Thyroid gland (tissue), 4 donors: ENCODE measurements around the gene TMEM255B. TPM values are rescaled to one million over a fixed set of nuclear protein-coding genes. Genes with fewer than 3 reads are reported as not detected.
A peak's percentile ranks its signal among the peaks of the same experiment; 100 is the strongest.

Experiments
- DNase-seq, 2 donors: peaks; one replicate each; pipeline ENCODE4 v3.0.0-alpha.2; 2019
- H3K27ac ChIP-seq, 3 donors: fragments of 200-600 bp; sonication (generic); 1 replicate in 2 of 3; 2 replicates in 1 of 3; pipeline ENCODE4 v1.5.1; 2016 to 2019; ENCODE audit warnings: mild to moderate bottlenecking in 1 of 3, moderate library complexity in 1 of 3
- H3K27me3 ChIP-seq: fragments of 200-600 bp; sonication (generic); one replicate; pipeline ENCODE4 v1.5.1; 2019
- H3K36me3 ChIP-seq, 2 donors: fragments of 200-600 bp; sonication (generic); one replicate each; pipeline ENCODE4 v1.5.1; 2016 to 2019
- H3K4me1 ChIP-seq, 2 donors: fragments of 200-600 bp; sonication (generic); one replicate each; pipeline ENCODE4 v1.5.1; 2017 to 2019
- H3K4me3 ChIP-seq, 3 donors: fragments of 200-600 bp; sonication (generic); replicated peaks in 1 of 3; 1 replicate in 2 of 3; 2 replicates in 1 of 3; pipeline ENCODE4 v1.5.1; 2016; ENCODE audit warnings: mild to moderate bottlenecking in 1 of 3
- H3K9me3 ChIP-seq: fragments of 200-600 bp; sonication (generic); one replicate; pipeline ENCODE4 v1.5.1; 2017
- POLR2A ChIP-seq, 2 donors: fragments of 450-650 bp; IDR thresholded peaks; one replicate each; pipeline ENCODE4 v1.6.1; 2017; ENCODE audit warnings: antibody characterized with exemption in 2 of 2, mild to moderate bottlenecking in 2 of 2, moderate library complexity in 1 of 2
- WGBS, 2 donors: methylation state at CpG; one replicate each; pipeline ENCODE4 v1.1.5; 2017; 5-methylcytosine and 5-hydroxymethylcytosine counted together
- intact Hi-C: fragments of 100-400 bp; cut with DNase I; formaldehyde crosslinking; loops from one replicate; pipeline ENCODE4 v1.15.1; 2023
- total RNA-seq, 4 donors: library from RNA; depleted of rRNA; stranded (reverse); fragments of >200 nt; gene quantifications; one replicate each; pipeline ENCODE4 v1.2.3, GENCODE V29; 2016
- TF ChIP-seq, protein P1 (sequence below), 6 experiments: fragments of 200-600 bp in 3 of 6; fragments of 450-650 bp in 3 of 6; sonication (generic) in 3 of 6; IDR thresholded peaks; one replicate each; pipeline ENCODE4 v1.5.1; 2016 to 2019; ENCODE audit warnings: antibody characterized with exemption in 6 of 6, mild to moderate bottlenecking in 2 of 6, inconsistent platforms in 1 of 6, moderate library complexity in 1 of 6

Gene TMEM255B
- total RNA-seq, 4 donors from 2014 or later, result 6.1 to 9.2 (median 8.3) TPM

DNA sequence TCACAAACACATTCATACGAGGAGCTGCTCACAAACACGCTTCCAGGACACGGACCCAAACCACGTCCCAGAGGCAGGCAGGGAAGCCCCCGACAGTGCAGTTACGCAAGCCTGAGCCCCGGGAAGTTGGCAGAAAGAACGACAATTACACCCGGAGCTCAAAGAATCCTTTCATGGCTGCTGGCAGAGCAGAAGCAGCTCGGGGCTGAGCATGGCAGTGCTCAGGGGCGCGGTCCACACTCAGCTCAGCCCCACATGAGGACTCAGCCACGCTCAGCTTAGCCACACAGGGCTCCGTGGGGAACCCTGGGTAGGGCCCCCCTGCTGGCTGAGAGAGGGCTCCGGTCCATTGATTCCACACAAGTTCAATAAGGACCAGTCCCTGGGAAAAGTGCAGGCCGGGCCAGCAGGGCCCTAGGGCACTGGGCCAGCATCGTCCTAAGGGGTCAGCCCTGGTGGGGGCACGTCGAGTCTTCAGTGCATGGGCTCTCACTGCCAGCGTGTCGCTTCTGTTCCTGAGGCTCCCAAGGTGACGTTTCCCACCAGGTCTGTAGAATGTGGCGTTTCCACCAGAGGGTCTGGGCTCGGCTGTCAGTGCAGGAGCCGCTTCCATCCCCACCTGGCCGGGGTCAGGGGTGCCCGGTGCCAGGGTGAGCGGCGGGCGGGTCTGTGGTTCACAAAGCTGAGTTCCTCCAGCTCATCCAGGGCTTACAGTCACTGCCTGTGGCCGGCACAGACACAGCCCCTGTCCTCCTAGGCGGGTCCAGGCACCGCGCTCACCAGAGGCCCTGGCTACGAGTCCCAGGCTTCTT, 81.7 kb downstream of the TMEM255B start:
- Histone ChIP-seq H3K27me3 (no peaks in the 10 kb centered on the region), H3K9me3 (no peaks in the 10 kb centered on the region), H3K4me1 (peaks cover 43 to 49% of the 10 kb centered on the region in 2 donors), H3K36me3 (peaks cover 0 to 4% of the 10 kb centered on the region in 2 donors), H3K4me3 (no peak overlapping the region), H3K27ac (peak overlapping the region; percentile 41 to 61 (median 60))
- 61 to 73% methylated on average over 20 to 24 of the region's 35 CpGs for WGBS, 2 donors
- DNase-seq, result peak; percentile 61 to 64
- TF ChIP-seq POLR2A (IDR thresholded peaks at IDR 0.05), result no peak
- TF ChIP-seq, protein P1, sequence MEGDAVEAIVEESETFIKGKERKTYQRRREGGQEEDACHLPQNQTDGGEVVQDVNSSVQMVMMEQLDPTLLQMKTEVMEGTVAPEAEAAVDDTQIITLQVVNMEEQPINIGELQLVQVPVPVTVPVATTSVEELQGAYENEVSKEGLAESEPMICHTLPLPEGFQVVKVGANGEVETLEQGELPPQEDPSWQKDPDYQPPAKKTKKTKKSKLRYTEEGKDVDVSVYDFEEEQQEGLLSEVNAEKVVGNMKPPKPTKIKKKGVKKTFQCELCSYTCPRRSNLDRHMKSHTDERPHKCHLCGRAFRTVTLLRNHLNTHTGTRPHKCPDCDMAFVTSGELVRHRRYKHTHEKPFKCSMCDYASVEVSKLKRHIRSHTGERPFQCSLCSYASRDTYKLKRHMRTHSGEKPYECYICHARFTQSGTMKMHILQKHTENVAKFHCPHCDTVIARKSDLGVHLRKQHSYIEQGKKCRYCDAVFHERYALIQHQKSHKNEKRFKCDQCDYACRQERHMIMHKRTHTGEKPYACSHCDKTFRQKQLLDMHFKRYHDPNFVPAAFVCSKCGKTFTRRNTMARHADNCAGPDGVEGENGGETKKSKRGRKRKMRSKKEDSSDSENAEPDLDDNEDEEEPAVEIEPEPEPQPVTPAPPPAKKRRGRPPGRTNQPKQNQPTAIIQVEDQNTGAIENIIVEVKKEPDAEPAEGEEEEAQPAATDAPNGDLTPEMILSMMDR (IDR thresholded peaks at IDR 0.05), result no peak
- intact Hi-C loops, result no loop called here

DNA sequence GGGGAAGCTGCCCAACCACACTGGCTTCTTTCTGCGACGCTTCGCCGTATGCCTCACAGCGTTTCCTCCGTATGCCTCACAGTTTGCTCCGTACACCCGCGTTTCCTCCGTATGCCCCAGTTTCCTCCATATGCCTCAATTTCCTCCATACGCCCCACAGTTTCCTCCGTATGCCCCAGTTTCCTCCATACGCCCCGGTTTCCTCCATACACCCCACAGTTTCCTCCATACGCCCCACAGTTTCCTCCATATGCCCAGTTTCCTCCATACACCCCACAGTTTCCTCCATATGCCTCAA, 82.3 kb downstream of the TMEM255B start:
- WGBS, 2 donors, result 77 to 85% methylated on average over 15 of the region's 15 CpGs
- DNase-seq, result no peak
- no peak for TF ChIP-seq POLR2A (IDR thresholded peaks at IDR 0.05)
- TF ChIP-seq, protein P1 (IDR thresholded peaks at IDR 0.05), result no peak
- Histone ChIP-seq H3K9me3 (no peaks in the 10 kb centered on the region), H3K36me3 (peaks cover 0 to 4% of the 10 kb centered on the region in 2 donors), H3K27me3 (no peaks in the 10 kb centered on the region), H3K4me1 (peaks cover 43 to 49% of the 10 kb centered on the region in 2 donors), H3K4me3 (no peak overlapping the region), H3K27ac (no peak overlapping the region)
- intact Hi-C loops, result no loop called here

DNA sequence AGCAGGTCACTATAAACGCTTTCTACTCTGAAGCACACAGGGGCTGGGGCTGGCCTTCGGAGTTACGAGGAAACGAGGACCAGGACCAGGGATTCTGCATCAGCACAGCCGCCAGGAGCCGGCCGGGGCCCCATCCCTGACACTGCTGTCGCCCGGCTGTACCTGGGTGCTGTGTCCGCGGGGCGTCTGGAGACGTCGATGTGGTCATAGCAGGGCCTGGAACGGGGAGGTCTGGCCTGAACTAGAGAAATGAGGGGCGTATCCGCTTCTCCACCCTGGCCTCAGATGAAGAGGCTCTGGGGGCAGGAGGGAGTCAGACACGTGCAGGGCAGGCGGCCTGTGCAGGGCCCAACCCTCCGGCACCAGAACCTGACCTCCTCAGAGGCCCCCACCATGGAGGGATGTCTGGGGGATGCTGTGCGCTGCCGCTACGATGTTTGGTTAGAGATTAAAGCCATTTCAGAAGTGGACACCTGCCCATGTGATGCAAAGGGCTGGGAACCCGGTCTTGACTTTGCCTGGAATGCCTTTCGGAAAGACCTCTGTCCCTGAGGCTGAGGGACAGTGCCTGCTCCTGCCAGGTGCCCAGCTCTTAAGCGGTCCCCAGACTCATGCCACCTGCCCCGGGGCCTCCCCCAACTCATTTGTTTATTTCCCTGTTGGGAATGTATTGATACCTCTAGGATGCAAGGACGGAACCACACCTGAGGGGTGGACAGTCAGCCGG, 83.5 kb downstream of the TMEM255B start:
- Histone ChIP-seq H3K9me3 (no peaks in the 10 kb centered on the region), H3K27ac (no peak overlapping the region), H3K36me3 (peaks cover 0 to 4% of the 10 kb centered on the region in 2 donors), H3K27me3 (no peaks in the 10 kb centered on the region), H3K4me1 (peaks cover 36 to 41% of the 10 kb centered on the region in 2 donors), H3K4me3 (no peak overlapping the region)
- DNase-seq, result no peak
- 92 to 96% methylated on average over 23 to 29 of the region's 29 CpGs for WGBS, 2 donors
- TF ChIP-seq, protein P1 (IDR thresholded peaks at IDR 0.05), result no peak
- no peak for TF ChIP-seq POLR2A (IDR thresholded peaks at IDR 0.05)
- intact Hi-C loops, result no loop called here

DNA sequence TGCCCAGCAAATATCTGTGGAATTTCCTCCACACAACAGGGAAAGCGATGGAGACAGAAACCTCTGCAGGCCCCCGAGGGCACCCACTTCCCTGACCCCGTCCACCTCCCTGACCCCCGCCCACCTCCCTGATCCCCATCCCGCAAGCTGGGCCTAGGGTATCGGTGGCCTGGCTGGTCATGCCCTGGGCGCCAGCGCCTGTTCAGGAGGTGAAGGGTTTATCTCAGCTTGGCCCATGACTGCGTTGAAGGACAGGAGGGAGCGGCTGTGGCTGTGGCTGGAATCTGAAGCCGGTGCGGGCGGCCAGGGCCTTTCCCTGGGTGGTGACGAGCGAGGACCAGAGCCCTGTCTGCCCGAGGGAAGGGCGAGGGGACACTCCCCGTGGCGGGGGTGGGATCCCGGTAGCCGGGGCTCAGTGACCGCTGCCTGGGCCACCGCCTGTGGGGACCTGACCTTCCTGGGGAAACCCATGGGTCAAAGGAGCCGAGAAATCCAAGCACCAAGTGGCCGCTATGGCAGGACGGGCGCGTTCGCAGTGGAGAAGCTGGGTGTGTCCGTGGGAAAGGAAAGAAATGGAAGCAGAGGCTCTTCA, 84.1 kb downstream of the TMEM255B start:
- 94% methylated on average over 16 to 21 of the region's 30 CpGs for WGBS, 2 donors
- Histone ChIP-seq H3K9me3 (no peaks in the 10 kb centered on the region), H3K36me3 (peaks cover 0 to 4% of the 10 kb centered on the region in 2 donors), H3K27me3 (no peaks in the 10 kb centered on the region), H3K4me1 (peaks cover 32 to 34% of the 10 kb centered on the region in 2 donors), H3K27ac (no peak overlapping the region), H3K4me3 (no peak overlapping the region)
- intact Hi-C loops, result no loop called here
- no peak for DNase-seq
- TF ChIP-seq, protein P1 (IDR thresholded peaks at IDR 0.05), result no peak
- no peak for TF ChIP-seq POLR2A (IDR thresholded peaks at IDR 0.05)
